Embryonic facial prominence (tissue), 1 donor: Measurements from ENCODE around the gene SEC22B.
"Not testable (repeated sequence)": the region's sequence is repeated elsewhere in the genome, so short reads cannot be mapped to it uniquely, and the experiment has no call there.

Source experiments
- DNase-seq: peaks from one replicate; pipeline ENCODE4 v3.0.0-alpha.2; 2016; ENCODE audit errors: extremely low spot score

The SEC22B gene

GRCh38 chr1:120176092-120176855 is at the start of gene SEC22B:
Gene SEC22B (minus strand): TSS chr1:120176520. CDS start chr1:120176381, 139 bp downstream.
- peak; percentile 90 for DNase-seq

- DNase-seq = not testable (repeated sequence)
Observed at GRCh38 chr1:120217933-120218332, 41.6 kb upstream of the SEC22B start.

GRCh38 chr1:120217175-120217929 is 41.0 kb upstream of the SEC22B start:
- not testable (repeated sequence) for DNase-seq

GRCh38 chr1:120213606-120214005 is 37.3 kb upstream of the SEC22B start:
- not testable (repeated sequence) for DNase-seq

GRCh38 chr1:120210754-120211153 is 34.4 kb upstream of the SEC22B start:
- not testable (repeated sequence) for DNase-seq

GRCh38 chr1:120196863-120197775 is 20.8 kb upstream of the SEC22B start:
- not testable (repeated sequence) for DNase-seq

GRCh38 chr1:120188626-120189025 is 12.3 kb upstream of the SEC22B start:
- DNase-seq = not testable (repeated sequence)

- not testable (repeated sequence) for DNase-seq
Observed at GRCh38 chr1:120182176-120182707, 5.9 kb upstream of the SEC22B start.

GRCh38 chr1:120179811-120180690 is 3.7 kb upstream of the SEC22B start:
- DNase-seq = peak; percentile 46

- peak; percentile 33 for DNase-seq
Observed at GRCh38 chr1:120178799-120179756, 2.8 kb upstream of the SEC22B start.

- DNase-seq = not testable (repeated sequence)
Observed at GRCh38 chr1:120178058-120178457, 1.7 kb upstream of the SEC22B start.

- DNase-seq = not testable (repeated sequence)
Observed at GRCh38 chr1:120175688-120176087, 632 bp downstream of the SEC22B start.

GRCh38 chr1:120164761-120165160 is 11.6 kb downstream of the SEC22B start:
- DNase-seq = not testable (repeated sequence)

GRCh38 chr1:120162015-120162414 is 14.3 kb downstream of the SEC22B start:
- DNase-seq = not testable (repeated sequence)

- DNase-seq = not testable (repeated sequence)
Observed at GRCh38 chr1:120158495-120158894, 17.8 kb downstream of the SEC22B start.

GRCh38 chr1:120158086-120158485 is 18.2 kb downstream of the SEC22B start:
- not testable (repeated sequence) for DNase-seq

- not testable (repeated sequence) for DNase-seq
Observed at GRCh38 chr1:120150138-120150822, 26.0 kb downstream of the SEC22B start.

- not testable (repeated sequence) for DNase-seq
Observed at GRCh38 chr1:120149420-120150059, 26.8 kb downstream of the SEC22B start.
